Spleen (tissue), 11 donors: ENCODE measurements around the gene RIPK1. TPM values are rescaled to one million over a fixed set of nuclear protein-coding genes. Genes with fewer than 3 reads are reported as not detected.
A peak's percentile ranks its signal among the peaks of the same experiment; 100 is the strongest.

ENCODE experiments used
- DNase-seq: peaks from one replicate; pipeline ENCODE4 v3.0.0-alpha.2; 2020
- H3K27ac ChIP-seq, 8 donors: fragments of 200-600 bp; sonication (generic) in 7 of 8; 1 replicate in 4 of 8; 2 replicates in 4 of 8; pipeline versions ENCODE4 v1.5.0 to v1.8.0; 2016 to 2021; ENCODE audit warnings: inconsistent platforms in 4 of 8, mild to moderate bottlenecking in 4 of 8, moderate library complexity in 1 of 8
- H3K27me3 ChIP-seq, 7 donors: fragments of 200-600 bp; sonication (generic) in 6 of 7; replicated peaks in 1 of 7; 1 replicate in 4 of 7; 2 replicates in 3 of 7; pipeline versions ENCODE4 v1.5.0 to v1.8.0; 2016 to 2021; ENCODE audit warnings: inconsistent platforms in 3 of 7, mild to moderate bottlenecking in 1 of 7
- H3K36me3 ChIP-seq, 6 donors: fragments of 200-600 bp; sonication (generic) in 5 of 6; 1 replicate in 4 of 6; 2 replicates in 2 of 6; pipeline versions ENCODE4 v1.5.0 to v1.8.0; 2016 to 2021; ENCODE audit warnings: inconsistent platforms in 2 of 6
- H3K4me1 ChIP-seq, 6 donors: fragments of 200-600 bp; sonication (generic) in 5 of 6; 1 replicate in 3 of 6; 2 replicates in 3 of 6; pipeline versions ENCODE4 v1.5.0 to v1.8.0; 2016 to 2021; ENCODE audit warnings: inconsistent platforms in 3 of 6
- H3K4me3 ChIP-seq, 8 donors: fragments of 200-600 bp; sonication (generic) in 7 of 8; 1 replicate in 4 of 8; 2 replicates in 4 of 8; pipeline versions ENCODE4 v1.5.0 to v1.8.0; 2016 to 2021; ENCODE audit warnings: inconsistent platforms in 4 of 8, mild to moderate bottlenecking in 4 of 8, moderate library complexity in 2 of 8
- H3K9me3 ChIP-seq, 8 donors: fragments of 200-600 bp; sonication (generic) in 7 of 8; 1 replicate in 4 of 8; 2 replicates in 4 of 8; pipeline versions ENCODE4 v1.5.0 to v1.8.0; 2016 to 2021; ENCODE audit warnings: inconsistent platforms in 4 of 8
- CTCF ChIP-seq, 11 experiments: fragments of 200-600 bp in 7 of 11; fragments of 450-650 bp in 4 of 11; sonication (generic) in 4 of 11; IDR thresholded peaks in 8 of 11; conservative IDR thresholded peaks in 3 of 11; 1 replicate in 7 of 11; 2 replicates in 4 of 11; pipeline versions ENCODE4 v1.4.0 to v1.8.0; 2016 to 2021; ENCODE audit warnings: antibody characterized with exemption in 11 of 11, inconsistent platforms in 4 of 11, mild to moderate bottlenecking in 1 of 11
- POLR2A ChIP-seq, 3 donors: fragments of 450-650 bp; IDR thresholded peaks; one replicate each; pipeline ENCODE4 v1.5.1; 2017; ENCODE audit warnings: antibody characterized with exemption in 3 of 3, mild to moderate bottlenecking in 1 of 3
- POLR2AphosphoS5 ChIP-seq, 3 donors: sonication (generic); formaldehyde crosslinking; IDR thresholded peaks; one replicate each; pipeline ENCODE4 v1.5.1; 2017; ENCODE audit warnings: antibody characterized with exemption in 3 of 3
- WGBS, 5 donors: extraction: QIAGEN DNeasy Blood & Tissue Kit in 3 of 5; methylation state at CpG; one replicate each; pipeline versions ENCODE4 v1.1.5 to v1.1.7; 2013 to 2018; 5-methylcytosine and 5-hydroxymethylcytosine counted together
- intact Hi-C: fragments of 100-400 bp; cut with DNase I; formaldehyde crosslinking; loops from one replicate; pipeline ENCODE4 v1.15.0; 2023; ENCODE audit warnings: low total_unique reads
- polyA plus RNA-seq, 3 donors: library from polyadenylated mRNA; stranded (reverse); fragments of 200-250 nt; gene quantifications; one replicate each; pipeline ENCODE4 v1.2.1, GENCODE V29; 2013
- total RNA-seq, 7 donors: library from RNA; depleted of rRNA in 3 of 7; stranded (reverse); fragments of >200 nt in 3 of 7; fragmentation: NEBNext Ultra II Directional in 4 of 7; extraction: Animal tissue kit (Norgen Biotek cat#: 25700) in 4 of 7; gene quantifications; one replicate each; pipeline versions ENCODE4 v1.1.0 to v1.2.1, GENCODE V29; 2016 to 2021
- donor health status: healthy with polysubstance abuse.
- donor health status: DM: no; HTN: no; CAD: no; lungs with moderate emphysema.
- donor health status: DM: no; HTN: no; CAD: no.
- donor health status: Bipolar disorder and iron deficiency.
- donor health status: healthy.
- donor health status: DM: no; HTN: no; CAD: no.
- donor health status: DM: yes; HTN: yes; CAD: no.

Gene RIPK1
- total and polyA plus RNA-seq, 10 donors: 8.7 to 37.1 (median 27.1) TPM

- H3K4me3 ChIP-seq: peak within 1 kb of the TSS; percentile 73 to 84 (median 83)
- no peaks in the 10 kb centered on the region for H3K27me3 ChIP-seq
- H3K9me3 ChIP-seq: no peaks in the 10 kb centered on the region
- TF ChIP-seq POLR2A (IDR thresholded peaks at IDR 0.05) (peak in 2 of 3 donors; percentile 14 to 39), POLR2AphosphoS5 (IDR thresholded peaks at IDR 0.05) (peak; percentile 87 to 92 (median 90)), CTCF (IDR thresholded peaks at IDR 0.05 in 8 of 11, conservative IDR thresholded peaks at IDR 0.05 in 3 of 11) (peak in 3 of 11 experiments; percentile 21 to 36 (median 26))
- DNase-seq: peak; percentile 100
- WGBS, 5 donors: 0 to 1% (median 0%) methylated on average over 8 to 89 of the region's 89 CpGs
- H3K36me3 ChIP-seq: peaks cover 0 to 22% (median 18%) of the 10 kb centered on the region in 6 donors
- H3K4me1 ChIP-seq: peaks cover 4 to 32% (median 19%) of the 10 kb centered on the region in 6 donors
- peak within 1 kb of the TSS; percentile 73 to 96 (median 94) for H3K27ac ChIP-seq
- intact Hi-C loops: no loop called here
Measured at GRCh38 chr6:3118353-3119039, 50.2 kb downstream of the RIPK1 start, which contains the start of gene BPHL. Gene BPHL, plus strand, starts transcription at chr6:3118711. Its CDS starts 30 bp downstream, at chr6:3118741.

GRCh38 chr6:3119040-3119723 is 50.9 kb downstream of the RIPK1 start:
- WGBS, 5 donors: 24 to 34% (median 26%) methylated on average over 14 to 19 of the region's 19 CpGs
- H3K4me3 ChIP-seq: peak overlapping the region; percentile 73 to 84 (median 83)
- DNase-seq: no peak
- no peaks in the 10 kb centered on the region for H3K9me3 ChIP-seq
- H3K4me1 ChIP-seq: peaks cover 4 to 32% (median 19%) of the 10 kb centered on the region in 6 donors
- intact Hi-C loops: no loop called here
- TF ChIP-seq POLR2A (IDR thresholded peaks at IDR 0.05): no peak
- H3K27me3 ChIP-seq: no peaks in the 10 kb centered on the region
- H3K27ac ChIP-seq: peak overlapping the region; percentile 73 to 96 (median 94)
- peaks cover 0 to 15% (median 14%) of the 10 kb centered on the region in 6 donors for H3K36me3 ChIP-seq

GRCh38 chr6:3120765-3121089 is 52.4 kb downstream of the RIPK1 start:
- intact Hi-C loops: no loop called here
- TF ChIP-seq POLR2A (IDR thresholded peaks at IDR 0.05) (no peak), CTCF (IDR thresholded peaks at IDR 0.05 in 8 of 11, conservative IDR thresholded peaks at IDR 0.05 in 3 of 11) (no peak), POLR2AphosphoS5 (IDR thresholded peaks at IDR 0.05) (no peak)
- no peaks in the 10 kb centered on the region for H3K27me3 ChIP-seq
- no peak overlapping the region for H3K27ac ChIP-seq
- H3K4me1 ChIP-seq: peaks cover 4 to 32% (median 19%) of the 10 kb centered on the region in 6 donors
- H3K9me3 ChIP-seq: no peaks in the 10 kb centered on the region
- H3K36me3 ChIP-seq: no peaks in the 10 kb centered on the region
- H3K4me3 ChIP-seq: no peak overlapping the region
- 89 to 96% (median 92%) methylated on average over 5 of the region's 5 CpGs for WGBS, 5 donors
- no peak for DNase-seq

GRCh38 chr6:3122823-3123182 is 54.5 kb downstream of the RIPK1 start:
- no peak for TF ChIP-seq POLR2A (IDR thresholded peaks at IDR 0.05)
- TF ChIP-seq CTCF (IDR thresholded peaks at IDR 0.05 in 8 of 11, conservative IDR thresholded peaks at IDR 0.05 in 3 of 11): no peak
- H3K27me3 ChIP-seq: no peaks in the 10 kb centered on the region
- H3K36me3 ChIP-seq: no peaks in the 10 kb centered on the region
- H3K9me3 ChIP-seq: no peaks in the 10 kb centered on the region
- peak; percentile 46 for DNase-seq
- intact Hi-C loops: no loop called here
- WGBS, 5 donors: 90 to 97% (median 94%) methylated on average over 9 of the region's 9 CpGs
- H3K4me3 ChIP-seq: no peak overlapping the region
- peaks cover 3 to 33% (median 15%) of the 10 kb centered on the region in 6 donors for H3K4me1 ChIP-seq
- H3K27ac ChIP-seq: no peak overlapping the region
